GM21381 (cell line): ENCODE results near the gene DDX46.
"Not testable (repeated sequence)": the region's sequence is repeated elsewhere in the genome, so short reads cannot be mapped to it uniquely, and the experiment has no call there.

Experiments
- ATAC-seq: cut with Tn5 transposase; IDR thresholded peaks from one replicate; pipeline ENCODE4 v1.9.1; 2021; ENCODE audit warnings: mild to moderate bottlenecking, moderate library complexity; ENCODE audit not compliant: unreplicated experiment

Gene DDX46

DNA sequence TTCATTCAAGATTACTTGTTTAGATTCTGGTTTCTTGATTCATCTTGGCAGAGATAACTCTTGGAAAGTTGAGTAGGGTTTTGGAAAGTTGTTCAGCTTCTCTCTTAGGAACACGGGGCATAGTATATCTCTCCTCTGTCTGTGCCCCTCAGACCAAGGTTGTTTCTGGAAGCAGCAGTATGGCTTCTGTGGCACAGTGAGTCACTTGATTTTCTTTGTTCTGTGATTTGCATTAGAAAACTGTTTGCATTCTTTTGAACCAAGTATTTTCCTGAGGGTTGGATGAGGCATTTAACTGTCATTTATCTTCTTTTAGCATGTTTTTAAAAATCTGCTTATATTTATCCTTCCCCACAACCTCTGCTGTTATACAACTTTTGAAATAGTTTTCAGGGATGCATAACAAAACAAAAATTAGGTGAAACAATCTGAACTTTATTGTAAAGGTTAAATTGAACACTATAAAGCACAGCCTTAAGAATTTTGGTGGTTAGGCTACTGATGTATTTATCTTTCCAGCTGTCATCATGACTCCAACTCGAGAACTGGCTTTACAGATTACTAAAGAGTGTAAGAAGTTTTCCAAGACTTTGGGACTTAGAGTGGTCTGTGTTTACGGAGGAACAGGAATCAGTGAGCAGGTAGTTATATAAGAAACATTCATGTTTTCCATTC is 26.5 kb downstream of the DDX46 start:
- ATAC-seq, result no peak

DNA sequence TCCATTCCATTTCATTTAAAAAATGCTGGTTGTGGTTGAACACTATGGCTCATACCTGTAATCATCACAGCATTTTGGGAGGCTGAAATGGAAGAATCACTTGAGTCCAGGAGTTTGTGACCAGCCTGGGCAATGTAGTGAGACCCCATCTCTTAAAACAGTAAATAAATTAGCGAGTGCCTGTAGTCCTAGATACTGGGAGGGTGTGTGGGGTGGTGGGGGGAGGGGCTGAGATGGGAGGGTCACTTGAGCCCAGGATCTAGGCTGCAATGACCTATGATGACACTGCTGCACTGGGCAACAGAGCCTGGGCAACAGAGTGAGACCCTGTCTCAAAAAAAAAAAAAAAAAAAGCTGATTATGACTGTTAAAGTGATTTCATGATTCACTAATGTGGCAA is 29.1 kb downstream of the DDX46 start:
- no peak for ATAC-seq

DNA sequence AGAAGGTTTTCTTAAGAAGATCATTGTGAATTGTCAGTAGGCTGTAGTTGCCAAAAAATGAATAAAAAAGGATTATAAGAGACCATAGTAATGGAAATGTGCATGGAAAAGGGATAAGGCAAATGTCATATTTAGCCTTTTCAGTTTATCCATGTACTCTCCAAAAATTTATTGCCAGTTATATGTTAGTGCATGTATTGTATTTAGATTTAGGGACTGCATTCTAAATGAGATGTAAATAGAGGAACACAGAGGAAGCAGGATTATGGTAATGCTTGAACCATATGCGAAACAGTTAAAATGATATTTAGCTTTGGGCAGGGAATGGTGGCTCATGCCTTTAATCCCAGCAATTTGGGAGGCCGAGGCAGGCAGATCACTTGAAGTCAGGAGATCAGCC is 33.0 kb downstream of the DDX46 start:
- ATAC-seq, result no peak

- ATAC-seq, result no peak
These were observed 33.7 kb downstream of the DDX46 start for GRCh38 chr5:134792286-134792685.

GRCh38 chr5:134793111-134793510 is 34.5 kb downstream of the DDX46 start:
- ATAC-seq, result no peak

DNA sequence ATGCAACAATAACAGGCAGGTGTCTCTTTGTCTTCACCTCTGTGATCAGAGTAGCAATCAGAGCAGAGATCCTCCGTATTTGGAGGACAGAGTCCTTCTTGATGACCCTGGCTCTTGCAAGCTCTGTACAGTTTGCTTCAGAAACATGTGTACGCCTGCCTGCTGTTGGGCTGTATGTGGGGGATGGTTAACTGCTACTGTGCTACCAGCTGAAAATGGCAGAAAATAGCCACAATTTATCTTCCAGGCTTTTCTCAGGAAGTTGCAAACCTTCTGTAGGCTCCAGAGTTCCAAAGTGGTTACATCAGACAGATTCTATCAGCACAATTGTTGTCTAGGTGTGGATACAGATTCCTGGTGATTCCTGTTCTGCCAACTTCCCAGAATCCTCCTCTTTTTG is 35.5 kb downstream of the DDX46 start:
- ATAC-seq, result no peak

DNA sequence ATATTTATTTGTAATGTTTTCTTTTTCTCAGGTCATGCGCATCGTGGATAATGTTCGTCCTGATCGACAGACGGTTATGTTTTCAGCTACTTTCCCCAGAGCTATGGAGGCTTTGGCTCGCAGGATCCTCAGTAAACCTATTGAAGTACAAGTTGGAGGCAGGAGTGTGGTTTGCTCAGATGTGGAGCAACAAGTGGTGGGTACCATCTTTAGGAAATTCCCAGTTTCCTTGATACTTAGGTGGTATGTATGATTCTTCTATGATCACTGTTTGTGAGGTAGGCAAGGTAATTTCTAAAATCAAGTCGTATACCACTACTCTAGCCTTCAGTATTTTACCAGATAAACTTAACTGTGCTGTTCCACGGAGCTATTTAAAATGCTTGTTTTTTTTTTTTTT is 36.2 kb downstream of the DDX46 start:
- no peak for ATAC-seq

GRCh38 chr5:134798468-134798867 is 39.9 kb downstream of the DDX46 start:
- ATAC-seq, result no peak

- ATAC-seq, result no peak
These were observed 45.2 kb downstream of the DDX46 start for GRCh38 chr5:134803821-134804220.

- no peak for ATAC-seq
These were observed 54.8 kb downstream of the DDX46 start for GRCh38 chr5:134813407-134813806.

GRCh38 chr5:134813827-134814226 is 55.2 kb downstream of the DDX46 start:
- ATAC-seq, result no peak

DNA sequence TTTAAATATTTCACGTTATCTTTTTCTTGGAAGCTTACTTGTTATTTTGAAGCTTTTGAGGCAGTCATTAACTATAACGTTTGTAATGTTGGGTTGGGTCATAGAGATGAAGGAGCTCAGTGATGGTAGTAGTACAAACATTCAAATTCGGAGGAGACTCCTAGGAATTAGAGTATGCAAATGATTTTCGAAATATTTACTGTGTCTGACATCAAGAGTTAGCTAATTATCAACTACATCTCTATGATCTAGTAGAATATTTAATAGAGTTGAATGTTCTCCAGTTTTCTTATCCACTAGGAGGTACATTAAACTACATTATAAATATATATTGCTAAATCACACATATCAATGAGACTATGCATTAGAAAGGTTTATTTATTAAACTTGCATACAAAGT is 58.4 kb downstream of the DDX46 start:
- ATAC-seq, result no peak

- ATAC-seq, result no peak
These were observed 60.2 kb downstream of the DDX46 start for GRCh38 chr5:134818776-134819175.

- ATAC-seq, result no peak
These were observed 60.9 kb downstream of the DDX46 start for GRCh38 chr5:134819407-134819963.

GRCh38 chr5:134821841-134822240 is 63.3 kb downstream of the DDX46 start:
- no peak for ATAC-seq

GRCh38 chr5:134824681-134825080 is 66.1 kb downstream of the DDX46 start:
- ATAC-seq, result no peak

GRCh38 chr5:134825212-134825611 is 66.6 kb downstream of the DDX46 start:
- ATAC-seq, result no peak

DNA sequence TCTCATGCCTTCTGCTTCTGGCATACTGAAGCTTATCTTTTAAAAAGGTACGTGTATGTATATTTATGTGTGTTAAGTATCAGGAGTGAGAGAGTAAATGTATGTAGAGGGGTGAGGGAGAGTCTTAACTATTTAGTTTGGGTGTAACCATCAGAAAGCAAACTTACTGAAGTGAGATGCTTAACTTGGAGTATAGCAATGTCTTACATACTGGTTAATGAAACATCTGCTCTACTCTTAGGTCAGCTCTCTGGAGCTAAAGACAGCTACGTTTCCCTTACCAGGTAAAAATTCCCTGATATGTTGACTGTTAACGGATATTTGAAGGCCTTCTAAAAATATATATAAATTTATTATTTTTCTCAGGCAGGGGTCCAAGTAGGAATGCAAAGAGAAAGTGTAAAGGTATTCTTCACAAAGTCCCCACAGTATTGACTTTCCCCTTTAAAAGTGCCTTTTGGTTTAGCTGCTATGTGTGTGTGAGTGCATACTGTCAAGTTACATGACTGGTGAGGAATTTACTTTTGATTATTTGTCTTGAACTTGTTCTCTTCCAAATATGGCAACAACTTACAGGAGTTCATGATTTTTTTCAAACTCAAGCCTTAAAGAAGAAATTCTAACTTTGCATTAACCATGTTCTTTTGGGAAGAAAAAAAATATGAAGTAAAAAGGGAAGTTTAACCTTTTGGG is 74.9 kb downstream of the DDX46 start:
- ATAC-seq, result no peak

GRCh38 chr5:134835623-134836022 is 77.0 kb downstream of the DDX46 start:
- ATAC-seq, result no peak

DNA sequence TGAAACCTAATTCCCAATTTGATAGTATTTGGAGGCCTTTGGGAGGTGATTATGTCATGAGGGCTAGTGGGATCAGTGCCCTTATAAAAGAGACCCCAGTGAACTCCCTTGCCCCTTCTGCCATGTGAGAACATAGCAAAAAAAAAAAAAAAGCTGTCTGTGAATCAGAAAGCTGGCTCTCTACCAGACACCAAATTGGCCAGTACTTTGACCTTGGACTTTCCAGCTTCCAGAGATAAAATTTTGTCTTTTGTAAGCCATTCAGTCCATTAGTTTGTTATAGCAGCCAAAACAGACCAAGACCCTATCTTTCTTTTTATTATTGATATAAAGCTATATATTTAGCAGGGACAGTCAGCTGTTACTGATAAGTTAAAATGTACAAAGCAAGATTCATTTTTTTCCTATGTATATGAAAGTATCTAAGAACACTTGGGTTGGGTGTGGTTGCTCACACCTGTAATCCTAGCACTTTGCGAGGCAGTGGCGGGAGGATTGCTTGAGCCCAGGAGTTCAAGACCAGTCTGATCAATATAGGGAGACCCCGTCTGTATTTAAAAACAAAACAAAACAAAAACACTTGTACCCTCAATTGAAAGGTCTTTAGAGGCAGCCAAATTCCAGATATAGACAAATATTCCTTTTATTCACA is 79.1 kb downstream of the DDX46 start:
- no peak for ATAC-seq

GRCh38 chr5:134838361-134838760 is 79.8 kb downstream of the DDX46 start:
- ATAC-seq, result not testable (repeated sequence)

- ATAC-seq, result no peak
These were observed 82.2 kb downstream of the DDX46 start for GRCh38 chr5:134840811-134841210.
